ENCODE results near the gene SLC16A11.
A peak's percentile ranks its signal among the peaks of the same experiment; 100 is the strongest.
"Not testable (repeated sequence)": the region's sequence is repeated elsewhere in the genome, so short reads cannot be mapped to it uniquely, and the experiment has no call there.

The SLC16A11 gene, protein sequence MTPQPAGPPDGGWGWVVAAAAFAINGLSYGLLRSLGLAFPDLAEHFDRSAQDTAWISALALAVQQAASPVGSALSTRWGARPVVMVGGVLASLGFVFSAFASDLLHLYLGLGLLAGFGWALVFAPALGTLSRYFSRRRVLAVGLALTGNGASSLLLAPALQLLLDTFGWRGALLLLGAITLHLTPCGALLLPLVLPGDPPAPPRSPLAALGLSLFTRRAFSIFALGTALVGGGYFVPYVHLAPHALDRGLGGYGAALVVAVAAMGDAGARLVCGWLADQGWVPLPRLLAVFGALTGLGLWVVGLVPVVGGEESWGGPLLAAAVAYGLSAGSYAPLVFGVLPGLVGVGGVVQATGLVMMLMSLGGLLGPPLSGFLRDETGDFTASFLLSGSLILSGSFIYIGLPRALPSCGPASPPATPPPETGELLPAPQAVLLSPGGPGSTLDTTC

DNA sequence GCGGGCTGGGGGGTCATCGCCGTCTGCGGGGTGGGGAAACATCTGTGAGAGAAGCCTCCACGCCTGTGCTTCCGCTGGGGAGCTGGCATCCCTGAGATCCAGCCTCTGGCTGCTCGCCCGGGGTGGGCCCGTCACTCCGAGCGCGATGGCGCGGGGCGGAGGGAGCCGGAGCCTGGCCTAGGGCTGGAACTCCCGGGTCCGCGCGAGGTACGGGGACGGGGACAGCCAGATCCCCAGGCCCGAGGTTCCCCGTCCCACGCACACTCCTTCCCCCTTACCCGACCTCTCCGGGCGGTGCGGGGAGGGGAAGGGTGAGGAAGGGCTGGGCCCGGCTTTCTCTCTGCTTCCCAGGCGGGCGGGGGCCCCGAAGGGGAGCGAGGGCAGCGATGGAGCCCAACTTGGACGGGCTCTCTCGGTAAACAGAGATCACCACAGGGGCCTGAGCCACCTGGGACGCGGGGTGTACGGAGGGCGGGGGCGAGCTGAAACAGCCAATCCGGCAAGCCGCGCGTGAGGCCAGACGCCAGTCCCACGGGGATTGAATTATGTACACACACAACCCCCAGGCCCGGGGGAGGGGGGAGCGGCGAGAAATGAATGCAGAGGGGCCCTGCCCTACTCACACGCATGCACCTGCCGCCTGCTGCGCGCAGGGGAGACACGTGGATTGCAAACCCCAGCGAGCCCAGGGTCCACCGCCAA lies at the start of gene SLC16A11:
Gene SLC16A11 (minus strand): TSS at position 596 of the 702 bp plus-strand sequence. CDS start 579 bp downstream, at position 17.
- DNase-seq (ENCODE audit: low spot score) = peak; percentile 47

- not testable (repeated sequence) for DNase-seq (ENCODE audit: low spot score)
Measured at GRCh38 chr17:7091311-7092005, 47.6 kb upstream of the SLC16A11 start.

DNA sequence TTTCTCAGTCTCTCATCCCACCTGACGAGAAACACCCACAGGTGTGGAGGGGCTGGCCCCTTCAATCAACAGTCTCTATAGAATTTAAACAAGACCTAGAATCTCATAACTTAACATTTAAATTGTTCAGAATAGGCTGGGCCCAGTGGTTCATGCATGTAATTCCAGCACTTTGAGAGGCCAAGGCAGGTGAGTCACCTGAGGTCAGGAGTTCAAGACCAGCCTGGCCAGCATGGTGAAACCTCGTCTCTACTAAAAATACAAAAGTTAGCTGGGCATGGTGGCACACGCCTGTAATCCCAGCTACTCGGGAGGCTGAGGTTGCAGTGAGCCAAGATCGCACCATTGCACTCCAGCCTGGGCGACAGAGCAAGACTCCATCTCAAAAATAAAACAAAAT lies 45.7 kb upstream of the SLC16A11 start:
- DNase-seq (ENCODE audit: low spot score) = not testable (repeated sequence)

- DNase-seq (ENCODE audit: low spot score) = not testable (repeated sequence)
Measured at GRCh38 chr17:7088442-7088841, 44.5 kb upstream of the SLC16A11 start.

DNA sequence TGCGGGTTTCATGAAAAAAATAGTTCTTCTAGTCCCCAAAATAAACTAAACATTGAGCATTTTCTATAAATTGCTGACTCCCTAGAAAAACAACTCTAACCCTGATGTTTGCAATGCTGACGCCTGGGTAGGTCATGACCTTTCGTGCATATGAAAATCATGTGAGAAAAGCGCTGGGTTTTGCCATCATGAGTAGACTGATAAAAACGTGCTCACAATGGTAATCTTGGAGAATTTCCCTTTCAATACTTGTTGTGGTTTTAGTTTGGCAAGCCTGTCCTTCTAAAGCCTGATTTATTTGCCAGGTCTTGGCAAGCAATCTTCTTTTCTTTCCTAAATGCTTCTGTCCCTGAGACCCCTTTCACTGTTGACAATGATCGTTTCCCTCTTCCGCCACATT lies 40.2 kb upstream of the SLC16A11 start:
- DNase-seq (ENCODE audit: low spot score) = no peak

GRCh38 chr17:7083592-7083991 lies 39.7 kb upstream of the SLC16A11 start:
- DNase-seq (ENCODE audit: low spot score) = no peak

- DNase-seq (ENCODE audit: low spot score) = no peak
Measured at GRCh38 chr17:7081341-7082062, 37.6 kb upstream of the SLC16A11 start.

DNA sequence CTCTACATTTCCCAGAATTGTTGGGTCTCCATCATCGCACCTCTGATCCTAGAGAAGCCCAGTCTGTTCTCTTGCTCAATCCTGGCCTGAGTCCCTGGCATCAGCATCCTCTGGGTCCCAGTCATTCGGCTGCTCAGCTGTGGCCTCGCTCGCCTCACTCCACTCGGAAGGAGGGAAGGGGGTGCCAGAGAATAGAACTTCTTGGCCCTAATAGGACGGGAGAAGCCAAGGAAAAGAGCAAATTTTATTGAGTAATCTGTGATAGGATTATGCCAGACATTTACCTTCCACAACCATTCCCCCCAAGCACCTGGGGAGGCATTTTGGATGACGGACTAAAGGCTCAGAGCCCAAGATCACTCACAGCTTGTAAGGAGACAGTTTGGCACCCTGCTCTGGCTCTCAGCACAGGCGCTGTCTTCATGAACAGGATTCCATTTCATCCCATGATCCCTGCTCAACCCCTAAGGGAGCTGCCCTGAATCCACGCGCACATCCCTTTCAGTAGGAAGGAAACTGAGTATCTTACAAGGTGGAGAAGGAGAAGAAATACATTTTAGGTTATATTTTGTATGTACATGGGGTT lies 36.7 kb upstream of the SLC16A11 start:
- DNase-seq (ENCODE audit: low spot score) = no peak

DNA sequence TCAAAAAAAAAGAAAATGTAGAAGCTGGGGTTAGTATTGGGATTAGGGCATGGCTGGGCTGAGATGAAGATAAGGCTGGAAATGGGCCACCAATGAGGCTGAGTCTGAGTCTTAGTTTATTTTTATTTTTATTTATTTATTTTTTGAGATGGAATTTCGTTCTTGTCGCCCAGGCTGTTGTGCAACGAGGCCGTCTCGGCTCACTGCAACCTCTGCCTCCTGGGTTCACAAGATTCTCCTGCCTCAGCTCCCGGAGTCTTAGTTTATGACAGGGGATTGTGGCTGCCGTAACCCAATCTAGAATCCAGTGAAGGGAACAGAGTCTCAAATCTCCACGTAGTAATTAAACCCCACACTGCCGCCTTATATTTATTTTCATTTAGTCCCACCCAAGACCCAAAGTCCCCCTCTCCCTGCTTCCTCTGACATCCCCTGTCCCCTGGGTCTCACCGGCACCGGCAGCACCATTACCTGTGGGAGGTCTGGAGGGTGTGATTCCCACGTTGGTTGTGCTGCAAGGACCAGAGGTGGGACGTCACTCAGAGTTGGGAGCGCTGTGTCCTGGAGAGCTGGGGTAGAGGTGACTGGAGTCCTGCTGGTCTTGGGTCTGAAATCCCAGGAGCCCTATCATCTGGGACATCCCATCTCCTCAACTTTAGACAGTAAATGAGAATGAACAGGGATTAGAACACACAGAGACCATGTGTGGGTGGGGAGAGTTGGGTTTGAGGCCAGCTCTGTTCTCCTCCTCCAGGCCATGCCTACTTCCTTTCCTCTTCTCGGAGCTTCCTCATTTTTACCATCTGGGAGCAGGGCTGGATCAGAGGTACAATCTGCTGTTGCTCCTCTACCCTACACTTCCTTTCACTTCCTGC lies 35.9 kb upstream of the SLC16A11 start, which contains the start of gene CLEC10A:
Gene CLEC10A (minus strand): TSS at position 671 of the 875 bp plus-strand sequence. CDS start 1,439 bp downstream, outside the sequence.
- DNase-seq (ENCODE audit: low spot score) = no peak

- DNase-seq (ENCODE audit: low spot score) = no peak
Measured at GRCh38 chr17:7078711-7079110, 34.8 kb upstream of the SLC16A11 start.

DNA sequence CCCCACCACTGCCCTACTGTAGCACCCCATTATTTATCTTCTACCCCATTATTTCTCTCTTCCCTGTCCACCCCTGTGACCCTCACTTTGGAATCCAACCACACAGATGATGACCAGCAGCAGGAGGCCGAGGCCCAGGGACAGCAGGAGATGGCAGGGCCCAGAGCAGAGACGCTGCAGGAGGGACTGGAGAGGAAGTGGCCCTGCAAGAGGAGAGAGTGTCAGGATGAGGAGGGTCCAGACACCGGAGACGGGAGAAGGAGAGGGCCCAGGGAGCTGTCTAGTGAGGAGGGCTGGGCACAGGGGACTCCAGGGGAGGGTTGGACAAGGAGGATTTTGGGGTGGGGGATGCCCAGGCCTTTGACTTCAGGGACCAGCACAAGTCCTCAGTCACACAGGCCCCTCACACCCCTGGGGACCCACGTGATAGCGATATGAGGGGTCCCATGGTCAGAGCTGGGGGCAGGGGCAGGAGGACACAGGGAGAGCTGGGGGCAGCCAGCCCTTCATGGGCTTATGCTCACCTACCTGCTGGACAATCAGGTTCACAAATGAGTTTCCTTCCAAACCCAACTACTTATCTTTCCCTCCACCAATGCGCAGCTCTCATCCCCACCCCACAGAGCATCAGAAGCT lies 34.1 kb upstream of the SLC16A11 start:
- no peak for DNase-seq (ENCODE audit: low spot score)

- DNase-seq (ENCODE audit: low spot score) = no peak
Measured at GRCh38 chr17:7074931-7075330, 31.0 kb upstream of the SLC16A11 start.

DNA sequence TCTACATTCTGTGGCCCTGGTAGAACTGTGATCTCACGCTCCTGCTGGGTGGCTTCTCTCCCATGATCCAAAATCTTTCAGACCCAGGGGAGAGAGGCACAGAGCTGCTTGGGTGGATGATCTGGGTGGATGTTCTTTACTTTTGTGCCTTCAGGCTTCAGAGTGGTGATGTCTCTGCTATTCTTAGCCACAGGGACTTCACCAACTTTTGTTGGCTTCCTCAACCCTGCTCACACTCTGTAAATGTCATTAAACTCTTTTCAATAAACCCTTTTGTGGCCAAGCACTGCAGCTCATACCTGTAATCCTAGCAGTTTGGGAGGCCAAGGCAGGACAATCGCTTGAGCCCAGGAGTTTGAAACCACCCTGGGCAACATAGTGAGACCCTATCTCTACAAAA lies 28.5 kb upstream of the SLC16A11 start:
- no peak for DNase-seq (ENCODE audit: low spot score)

DNA sequence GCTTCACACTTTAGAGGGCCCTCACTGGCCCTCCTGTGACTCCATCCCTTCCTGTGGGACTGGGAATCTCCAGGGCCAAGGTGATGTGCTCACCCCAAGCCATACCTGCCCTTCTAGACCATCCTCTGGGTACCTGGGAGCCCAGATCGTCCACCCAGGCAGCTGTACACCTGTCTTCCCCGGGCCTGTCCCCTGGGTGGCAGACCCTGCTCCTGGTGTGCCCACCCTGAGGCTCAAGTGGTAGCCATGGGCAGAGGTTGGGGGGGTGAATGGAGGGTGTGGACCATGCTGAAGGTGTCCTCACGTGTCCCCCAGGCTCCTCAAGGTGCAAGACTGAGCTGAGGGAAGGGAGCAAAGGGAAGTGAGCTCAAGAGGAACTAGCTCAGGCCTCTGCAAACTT lies 26.8 kb upstream of the SLC16A11 start:
- DNase-seq (ENCODE audit: low spot score) = no peak

DNA sequence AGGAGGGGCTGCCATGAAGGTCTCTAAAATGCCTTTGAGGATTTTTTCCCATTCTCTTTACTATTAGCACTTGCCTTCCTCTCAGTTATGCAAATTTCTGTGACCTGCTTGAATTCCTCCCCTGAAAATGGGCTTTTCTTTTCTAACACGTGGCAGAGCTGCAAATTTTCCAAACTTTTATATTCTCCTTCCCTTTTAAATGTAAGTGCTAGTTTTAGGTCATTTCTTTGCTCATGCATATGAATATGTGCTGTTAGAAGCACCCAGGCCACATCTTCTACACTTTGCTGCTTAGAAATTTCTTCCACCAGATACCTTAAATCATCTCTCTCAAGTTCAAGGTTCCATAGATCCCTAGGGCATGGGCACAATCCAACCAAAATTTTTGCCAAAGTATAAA lies 24.4 kb upstream of the SLC16A11 start:
- no peak for DNase-seq (ENCODE audit: low spot score)

DNA sequence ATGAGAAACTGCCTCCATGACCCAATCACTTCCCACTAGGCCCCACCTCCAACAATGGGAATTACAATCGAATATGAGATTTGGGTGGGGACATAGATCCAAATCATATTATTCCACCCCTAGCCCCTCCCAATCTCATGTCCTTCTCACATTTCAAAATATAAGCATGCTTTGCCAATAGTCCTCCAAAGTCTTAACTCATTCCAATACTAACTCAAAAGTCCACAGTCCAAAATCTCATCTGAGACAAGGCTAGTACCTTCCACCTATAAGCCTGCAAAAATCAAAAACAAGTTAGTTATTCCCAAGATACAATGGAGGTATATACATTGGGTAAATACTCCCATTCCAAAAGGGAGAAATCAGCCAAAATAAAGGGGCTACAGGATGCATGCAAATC lies 23.3 kb upstream of the SLC16A11 start:
- DNase-seq (ENCODE audit: low spot score) = no peak

- no peak for DNase-seq (ENCODE audit: low spot score)
Measured at GRCh38 chr17:7064261-7064660, 20.4 kb upstream of the SLC16A11 start.

DNA sequence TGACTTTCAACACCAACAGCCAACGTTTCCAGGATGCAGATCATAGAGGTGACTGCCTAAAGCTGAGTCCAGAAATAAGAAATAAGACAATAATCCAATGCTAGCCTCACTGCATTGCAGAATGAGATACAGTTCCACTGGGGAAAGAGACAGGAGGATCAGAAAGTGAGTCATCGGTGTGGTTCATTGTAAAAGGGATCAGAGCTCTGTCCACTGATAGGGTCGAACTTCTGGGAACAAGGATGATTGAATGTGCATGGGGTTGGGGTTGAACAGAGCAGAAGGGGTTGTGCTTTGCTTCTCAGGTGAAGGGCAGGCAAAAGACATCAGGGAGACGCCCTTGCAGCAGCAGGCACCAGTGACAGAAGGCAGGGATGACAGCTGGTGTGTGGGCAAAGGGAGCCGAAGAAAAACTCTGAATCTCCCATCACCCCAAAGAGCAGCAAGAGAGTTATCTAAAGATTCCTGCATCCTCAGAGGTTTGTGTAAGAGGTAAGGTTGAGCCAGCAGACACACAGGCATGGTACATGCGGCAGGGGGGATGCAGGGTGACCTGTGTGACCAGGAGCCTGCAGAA lies 19.7 kb upstream of the SLC16A11 start:
- no peak for DNase-seq (ENCODE audit: low spot score)

DNA sequence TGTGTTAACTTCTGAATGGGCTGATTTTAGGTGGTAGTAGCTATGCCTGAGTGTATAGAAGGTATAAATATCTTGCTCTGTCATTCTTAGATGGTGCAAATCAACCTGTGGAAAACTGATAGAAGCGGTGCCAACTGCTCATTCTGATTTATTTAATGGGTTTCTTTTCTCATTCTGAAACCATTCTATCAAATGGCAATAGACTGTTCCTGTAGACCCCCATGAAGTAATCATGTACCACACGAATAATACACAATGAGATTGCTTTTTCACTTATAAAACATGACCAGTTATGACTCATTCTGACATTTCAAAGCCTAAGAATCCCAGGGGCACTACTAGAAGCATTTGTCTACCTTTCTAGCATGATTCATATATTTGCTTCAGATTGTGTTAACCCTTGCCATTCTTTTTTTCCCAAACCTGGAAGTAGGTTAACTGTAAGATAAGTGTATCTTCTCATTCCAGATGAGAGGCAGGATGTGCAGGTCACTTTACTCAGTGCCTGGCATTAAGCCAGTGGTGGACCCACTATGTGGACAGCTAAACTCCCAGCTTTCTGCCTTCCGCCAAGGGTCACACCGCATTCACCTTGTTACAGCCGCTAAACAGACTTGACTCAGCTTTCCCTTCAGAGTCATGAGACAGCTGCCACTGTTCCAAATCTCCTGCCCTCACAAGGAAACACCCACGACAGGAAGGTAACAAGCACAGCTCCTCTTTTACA lies 16.4 kb upstream of the SLC16A11 start:
- DNase-seq (ENCODE audit: low spot score) = peak; percentile 41
